Left lung (tissue), 10 donors: ENCODE results near the gene VWF. TPM values are rescaled to one million over a fixed set of nuclear protein-coding genes. Genes with fewer than 3 reads are reported as not detected.

ENCODE experiments used
- ATAC-seq: fragments of 200-7000 bp; cut with Tn5 transposase; one replicate; pipeline ENCODE4 v1.9.1; 2020; ENCODE audit warnings: moderate library complexity
- DNase-seq, 4 donors: peaks; one replicate each; pipeline ENCODE4 v3.0.0-alpha.2; 2013 to 2020
- H3K27ac ChIP-seq, 2 donors: fragments of 200-600 bp; sonication (generic) in 1 of 2; one replicate each; pipeline versions ENCODE4 v1.5.0 to v1.8.0; 2020 to 2021
- H3K27me3 ChIP-seq, 2 donors: fragments of 200-600 bp; sonication (generic) in 1 of 2; one replicate each; pipeline versions ENCODE4 v1.5.0 to v1.8.0; 2020 to 2021
- H3K36me3 ChIP-seq, 2 donors: fragments of 200-600 bp; sonication (generic) in 1 of 2; one replicate each; pipeline versions ENCODE4 v1.5.0 to v1.8.0; 2020 to 2021
- H3K4me1 ChIP-seq, 2 donors: fragments of 200-600 bp; one replicate each; pipeline ENCODE4 v1.8.0; 2021
- H3K4me3 ChIP-seq, 2 donors: fragments of 200-600 bp; sonication (generic) in 1 of 2; one replicate each; pipeline versions ENCODE4 v1.5.0 to v1.8.0; 2020 to 2021; ENCODE audit warnings: mild to moderate bottlenecking in 1 of 2
- H3K9me3 ChIP-seq, 2 donors: fragments of 200-600 bp; sonication (generic) in 1 of 2; one replicate each; pipeline versions ENCODE4 v1.5.0 to v1.8.0; 2020 to 2021
- CTCF ChIP-seq, 2 donors: fragments of 200-600 bp; sonication (generic) in 1 of 2; IDR thresholded peaks; one replicate each; pipeline versions ENCODE4 v1.5.0 to v1.8.0; 2021; ENCODE audit warnings: antibody characterized with exemption in 2 of 2
- intact Hi-C, 2 donors: fragments of 100-400 bp; cut with DNase I; formaldehyde crosslinking; loops; one replicate each; pipeline versions ENCODE4 v1.11.2 to v1.14.2; 2022
- polyA plus RNA-seq, 6 donors: library from polyadenylated mRNA; unstranded; fragments of 120-200 nt; gene quantifications; one replicate each; pipeline ENCODE4 v1.2.1, GENCODE V29; 2013; ENCODE audit not compliant: insufficient read length in 6 of 6
- total RNA-seq, 2 donors: library from RNA; stranded (reverse); fragmentation: NEBNext Ultra II Directional; extraction: Animal tissue kit (Norgen Biotek cat#: 25700); gene quantifications; one replicate each; pipeline ENCODE4 v1.2.1, GENCODE V29; 2021
- donor health status: DM: no; HTN: yes; CAD: no.
- donor health status: DM: no; HTN: no; CAD: no.

The VWF gene
- total and polyA plus RNA-seq, 8 donors, result 123 to 401 (median 147) TPM

DNA sequence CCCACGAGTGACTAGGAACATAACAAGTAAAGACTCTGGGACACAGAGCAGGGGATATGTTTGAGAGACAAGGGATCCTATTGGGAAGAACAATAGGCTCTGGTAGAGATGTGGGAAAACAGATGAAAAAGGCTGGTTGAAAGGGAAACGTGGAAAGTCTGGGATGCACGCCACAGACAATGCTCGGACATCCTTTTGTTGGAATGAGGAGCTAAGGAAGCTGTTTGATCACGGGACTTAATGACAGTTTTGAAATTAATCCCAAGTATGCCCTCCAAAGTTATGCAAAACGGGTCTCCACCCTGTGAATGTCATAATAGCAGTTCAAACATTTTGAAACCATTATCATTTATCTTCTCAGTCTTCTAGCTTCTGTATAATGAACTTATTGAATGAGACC is 147.8 kb downstream of the VWF start:
- DNase-seq (no peak), ATAC-seq (no peak)
- Histone ChIP-seq H3K27ac (no peak overlapping the region), H3K4me3 (no peak overlapping the region), H3K36me3 (no peaks in the 10 kb centered on the region), H3K4me1 (no peaks in the 10 kb centered on the region), H3K9me3 (no peaks in the 10 kb centered on the region), H3K27me3 (no peaks in the 10 kb centered on the region)
- TF ChIP-seq CTCF (IDR thresholded peaks at IDR 0.05), result no peak
- intact Hi-C loops, result no loop called here

- H3K4me3 ChIP-seq, result no peak overlapping the region
- no peaks in the 10 kb centered on the region for H3K9me3 ChIP-seq
- H3K4me1 ChIP-seq, result no peaks in the 10 kb centered on the region
- no peak overlapping the region for H3K27ac ChIP-seq
- H3K27me3 ChIP-seq, result no peaks in the 10 kb centered on the region
- no peak for DNase-seq
- TF ChIP-seq CTCF (IDR thresholded peaks at IDR 0.05), result no peak
- intact Hi-C loops, result no loop called here
- ATAC-seq, result no peak
- no peaks in the 10 kb centered on the region for H3K36me3 ChIP-seq
Measured at GRCh38 chr12:5976196-5976595, 148.3 kb downstream of the VWF start.

- Histone ChIP-seq H3K27ac (no peak overlapping the region), H3K4me1 (no peaks in the 10 kb centered on the region), H3K36me3 (peaks cover 0 to 5% of the 10 kb centered on the region in 2 donors), H3K4me3 (no peak overlapping the region), H3K9me3 (no peaks in the 10 kb centered on the region), H3K27me3 (no peaks in the 10 kb centered on the region)
- TF ChIP-seq CTCF (IDR thresholded peaks at IDR 0.05), result no peak
- ATAC-seq (no peak), DNase-seq (no peak)
- intact Hi-C loops, result no loop called here
Measured at GRCh38 chr12:5973461-5974115, 150.9 kb downstream of the VWF start.

DNA sequence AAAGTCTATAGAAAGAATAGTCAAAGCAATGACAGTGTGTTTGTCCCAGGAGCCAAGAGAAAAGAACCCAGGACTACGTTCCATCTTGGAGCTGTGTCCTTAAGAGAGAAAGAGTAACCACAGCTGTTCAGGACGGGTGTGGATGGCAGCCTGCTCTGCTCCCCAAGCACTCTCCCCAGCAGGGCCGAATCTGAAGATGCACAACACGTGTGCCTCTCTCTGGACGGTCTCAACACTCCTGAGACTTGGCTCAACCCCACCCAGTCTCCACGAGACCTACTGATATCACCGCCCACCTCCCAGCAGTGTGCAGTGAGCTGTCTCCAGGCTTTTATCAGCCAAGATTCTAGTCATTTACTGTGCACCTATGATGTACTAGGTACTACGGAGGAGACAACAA is 152.1 kb downstream of the VWF start:
- no peak overlapping the region for H3K4me3 ChIP-seq
- no peaks in the 10 kb centered on the region for H3K27me3 ChIP-seq
- DNase-seq (no peak), ATAC-seq (no peak)
- peaks cover 0 to 5% of the 10 kb centered on the region in 2 donors for H3K36me3 ChIP-seq
- TF ChIP-seq CTCF (IDR thresholded peaks at IDR 0.05), result no peak
- no peak overlapping the region for H3K27ac ChIP-seq
- H3K9me3 ChIP-seq, result no peaks in the 10 kb centered on the region
- intact Hi-C loops, result no loop called here
- no peaks in the 10 kb centered on the region for H3K4me1 ChIP-seq

DNA sequence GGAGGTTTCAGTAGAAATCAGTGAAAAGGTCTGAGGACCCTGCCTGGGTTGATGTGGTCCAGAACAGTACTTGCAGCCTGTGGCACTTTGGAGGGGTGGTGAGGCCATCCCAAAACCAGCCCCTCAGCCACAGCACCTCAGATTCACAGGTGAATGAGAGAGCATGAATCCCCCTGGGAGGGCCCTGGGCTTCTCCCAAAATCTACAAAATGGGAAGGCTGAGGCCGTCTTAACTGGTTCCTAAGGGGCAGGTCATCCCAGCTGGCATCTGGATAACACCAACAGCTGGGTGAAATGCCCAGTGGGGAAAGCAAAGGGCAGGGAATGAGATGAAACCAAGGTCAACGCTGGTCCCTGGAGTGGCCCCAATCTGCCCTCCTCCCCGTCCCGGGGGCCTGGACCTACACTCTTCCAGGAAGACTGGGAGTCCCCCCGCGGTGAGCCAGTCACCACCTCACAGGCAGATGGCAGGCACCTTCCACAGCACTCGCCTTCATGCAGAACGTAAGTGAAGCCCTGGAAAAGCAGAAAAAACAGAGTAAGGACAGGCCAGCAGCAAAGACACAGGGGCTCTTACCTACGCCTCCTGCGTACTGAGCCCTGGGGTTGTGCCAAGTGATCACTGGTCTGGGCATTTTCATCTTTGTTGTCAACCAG is 153.1 kb downstream of the VWF start:
- TF ChIP-seq CTCF (IDR thresholded peaks at IDR 0.05), result no peak
- no peaks in the 10 kb centered on the region for H3K4me1 ChIP-seq
- peaks cover 0 to 5% of the 10 kb centered on the region in 2 donors for H3K36me3 ChIP-seq
- no peaks in the 10 kb centered on the region for H3K27me3 ChIP-seq
- no peak for DNase-seq
- intact Hi-C loops, result no loop called here
- H3K4me3 ChIP-seq, result no peak overlapping the region
- H3K9me3 ChIP-seq, result no peaks in the 10 kb centered on the region
- no peak for ATAC-seq
- no peak overlapping the region for H3K27ac ChIP-seq
